ENCODE data around the gene PAQR3.
A peak's percentile ranks its signal among the peaks of the same experiment; 100 is the strongest.

- TF ChIP-seq CTCF (IDR thresholded peaks at IDR 0.05; ENCODE audit: low read length) (peak; percentile 67), EZH2 (optimal IDR thresholded peaks at IDR 0.05; ENCODE audit: low read depth, low read length) (no peak)
Measured at GRCh38 chr4:78864405-78865024, 74.7 kb downstream of the PAQR3 start.

Data from MM.1S (cell line).